Small intestine (tissue), 7 donors: ENCODE data around the gene CMTM2. TPM values are rescaled to one million over a fixed set of nuclear protein-coding genes. Genes with fewer than 3 reads are reported as not detected.
"Not testable (repeated sequence)": the region's sequence is repeated elsewhere in the genome, so short reads cannot be mapped to it uniquely, and the experiment has no call there.

Source experiments
- DNase-seq, 2 donors: peaks; one replicate each; pipeline versions ENCODE4 v3.0.0 to v3.0.0-alpha.2; 2013
- FAIRE-seq: peaks from 2 replicates; lab custom pipeline; 2012; peaks lifted over from hg19 to GRCh38; lab: Jason Lieb, UNC
- H3K27ac ChIP-seq, 3 donors: one replicate each; pipeline ENCODE4 v1.5.1; 2013; ENCODE audit warnings: low read length in 2 of 3, mild to moderate bottlenecking in 2 of 3, control low read depth in 1 of 3, inconsistent platforms in 1 of 3, low read depth in 1 of 3, moderate library complexity in 1 of 3
- H3K27me3 ChIP-seq, 3 donors: one replicate each; pipeline ENCODE4 v1.6.1; 2013; ENCODE audit warnings: low read length in 3 of 3, inconsistent platforms in 1 of 3; ENCODE audit not compliant: control insufficient read depth in 3 of 3, insufficient read depth in 3 of 3
- H3K36me3 ChIP-seq, 3 donors: one replicate each; pipeline ENCODE4 v1.6.1; 2013; ENCODE audit warnings: low read length in 3 of 3, inconsistent platforms in 1 of 3, low read depth in 1 of 3, mild to moderate bottlenecking in 1 of 3, moderate library complexity in 1 of 3; ENCODE audit not compliant: control insufficient read depth in 3 of 3, insufficient read depth in 2 of 3
- H3K4me1 ChIP-seq, 3 donors: one replicate each; pipeline ENCODE4 v1.6.1; 2013; ENCODE audit warnings: low read length in 2 of 3, inconsistent platforms in 1 of 3, low read depth in 1 of 3, mild to moderate bottlenecking in 1 of 3, moderate library complexity in 1 of 3; ENCODE audit not compliant: control insufficient read depth in 3 of 3, insufficient read depth in 2 of 3
- H3K4me3 ChIP-seq, 3 donors: one replicate each; pipeline ENCODE4 v1.5.1; 2013; ENCODE audit warnings: low read length in 3 of 3, control low read depth in 1 of 3, inconsistent platforms in 1 of 3, low read depth in 1 of 3, mild to moderate bottlenecking in 1 of 3, moderate library complexity in 1 of 3
- H3K9me3 ChIP-seq, 2 donors: one replicate each; pipeline ENCODE4 v1.6.1; 2013; ENCODE audit warnings: low read depth in 1 of 2, low read length in 1 of 2; ENCODE audit not compliant: control insufficient read depth in 2 of 2, insufficient read depth in 1 of 2
- WGBS, 3 donors: extraction: QIAGEN DNeasy Blood & Tissue Kit; methylation state at CpG; one replicate each; pipeline ENCODE4 v1.1.7; 2013; 5-methylcytosine and 5-hydroxymethylcytosine counted together
- polyA plus RNA-seq, 4 donors: library from polyadenylated mRNA; stranded (reverse) in 3 of 4; unstranded in 1 of 4; fragments of 200-250 nt in 3 of 4; fragments of 120-200 nt in 1 of 4; gene quantifications; one replicate each; pipeline versions ENCODE4 v1.2.1 to v1.2.3, GENCODE V29; 2013
- donor health status: healthy with polysubstance abuse.
- donor health status: control.
- donor health status: control.
- donor health status: Bipolar disorder and iron deficiency.
- donor health status: healthy.

Gene CMTM2
- polyA plus RNA-seq, 4 donors, result 0.07 to 0.19 TPM; not detected in 2

DNA sequence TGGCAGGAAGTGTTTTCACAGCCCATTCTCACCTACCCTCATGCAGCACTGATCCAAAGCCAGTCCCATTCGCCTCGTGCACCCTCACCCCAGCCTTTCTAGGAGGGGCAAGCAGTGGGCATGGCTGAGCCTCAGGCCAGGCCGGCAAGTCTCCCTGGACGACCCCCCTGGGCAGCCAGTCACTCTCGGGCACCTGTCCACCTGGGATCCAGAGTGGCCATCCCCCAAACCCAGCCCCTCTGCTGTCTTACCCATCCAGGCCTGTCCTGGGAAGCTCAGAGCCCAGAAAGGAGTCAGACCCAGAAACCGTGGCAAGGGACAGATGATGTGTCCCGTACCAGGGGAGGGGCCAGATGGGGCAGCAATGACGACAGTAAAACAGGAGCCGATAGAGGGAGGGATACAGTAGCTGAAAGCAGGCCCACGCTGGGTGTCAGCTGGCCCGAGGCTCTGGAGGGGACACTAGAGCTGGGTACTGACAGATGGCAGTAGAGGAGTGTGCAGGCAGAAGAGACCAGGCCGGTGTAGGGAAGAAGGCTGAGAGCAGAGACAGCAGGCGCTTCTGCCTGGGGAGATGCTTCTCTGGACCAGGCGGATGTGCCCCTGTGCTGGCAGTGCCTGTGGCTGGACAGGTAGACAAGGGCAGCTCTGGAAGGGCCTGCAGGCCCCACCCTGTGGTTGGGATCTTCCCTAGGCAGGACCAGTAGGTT is 31.0 kb downstream of the CMTM2 start:
- 87 to 88% (median 87%) methylated on average over 14 of the region's 14 CpGs for WGBS, 3 donors
- FAIRE-seq (no peak), DNase-seq (no peak)
- no peaks in the 10 kb centered on the region for H3K9me3 ChIP-seq
- H3K4me1 ChIP-seq, result peaks cover 0 to 8% (median 0%) of the 10 kb centered on the region in 3 donors
- no peak overlapping the region for H3K27ac ChIP-seq
- peaks cover 0 to 5% (median 0%) of the 10 kb centered on the region in 3 donors for H3K27me3 ChIP-seq
- peaks cover 3 to 73% (median 12%) of the 10 kb centered on the region in 3 donors for H3K36me3 ChIP-seq
- no peak overlapping the region for H3K4me3 ChIP-seq

DNA sequence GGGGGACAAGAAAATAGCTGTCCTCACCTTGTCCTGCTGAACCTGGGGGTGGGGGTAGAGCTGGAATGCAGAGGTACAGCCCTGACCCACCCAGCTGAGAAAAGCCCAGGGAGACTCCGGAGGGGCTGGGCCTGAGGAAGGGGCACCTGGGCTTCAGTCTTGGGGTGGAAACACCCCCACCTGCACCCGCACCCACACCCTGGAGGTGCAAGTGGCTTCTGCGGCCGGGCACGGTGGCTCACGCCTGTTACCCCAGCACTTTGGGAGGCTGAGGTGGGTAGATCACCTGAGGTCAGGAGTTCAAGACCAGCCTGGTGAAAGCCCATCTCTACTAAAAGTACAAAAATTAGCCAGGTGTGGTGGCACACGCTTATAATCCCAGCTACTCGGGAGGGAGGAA is 32.6 kb downstream of the CMTM2 start:
- not testable (repeated sequence) for DNase-seq, H3K4me3 ChIP-seq, H3K4me1 ChIP-seq, H3K9me3 ChIP-seq, FAIRE-seq, H3K27me3 ChIP-seq, H3K27ac ChIP-seq
- WGBS, 3 donors, result 89 to 95% (median 93%) methylated on average over 8 of the region's 8 CpGs
- peaks cover 3 to 82% (median 12%) of the 10 kb centered on the region in 3 donors for H3K36me3 ChIP-seq

DNA sequence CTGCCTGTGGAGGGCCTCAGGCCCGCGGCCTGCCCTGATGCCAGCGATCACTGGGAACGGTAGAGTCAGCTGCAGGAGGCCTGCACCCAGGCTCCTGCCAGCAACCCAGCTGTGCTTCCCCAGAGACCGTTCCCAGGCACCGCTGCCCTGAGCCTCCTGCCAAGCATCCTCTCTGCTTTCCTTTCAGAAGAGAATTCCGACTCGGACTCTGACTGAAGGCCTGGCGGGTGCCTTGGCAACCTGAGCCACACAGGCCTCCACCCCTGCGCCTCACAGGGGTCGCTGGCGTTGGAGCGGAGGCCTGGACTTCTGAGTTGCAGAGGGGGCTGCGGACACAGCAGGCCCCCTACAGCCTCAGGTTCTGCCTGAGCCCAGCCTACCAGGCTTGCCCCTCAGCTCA is 33.2 kb downstream of the CMTM2 start:
- no peaks in the 10 kb centered on the region for H3K27me3 ChIP-seq
- H3K9me3 ChIP-seq, result no peaks in the 10 kb centered on the region
- no peak overlapping the region for H3K4me3 ChIP-seq
- no peak for FAIRE-seq
- no peak overlapping the region for H3K27ac ChIP-seq
- 84 to 95% (median 84%) methylated on average over 14 of the region's 14 CpGs for WGBS, 3 donors
- H3K36me3 ChIP-seq, result peaks cover 3 to 80% (median 12%) of the 10 kb centered on the region in 3 donors
- DNase-seq, result no peak
- peaks cover 0 to 2% (median 0%) of the 10 kb centered on the region in 3 donors for H3K4me1 ChIP-seq

DNA sequence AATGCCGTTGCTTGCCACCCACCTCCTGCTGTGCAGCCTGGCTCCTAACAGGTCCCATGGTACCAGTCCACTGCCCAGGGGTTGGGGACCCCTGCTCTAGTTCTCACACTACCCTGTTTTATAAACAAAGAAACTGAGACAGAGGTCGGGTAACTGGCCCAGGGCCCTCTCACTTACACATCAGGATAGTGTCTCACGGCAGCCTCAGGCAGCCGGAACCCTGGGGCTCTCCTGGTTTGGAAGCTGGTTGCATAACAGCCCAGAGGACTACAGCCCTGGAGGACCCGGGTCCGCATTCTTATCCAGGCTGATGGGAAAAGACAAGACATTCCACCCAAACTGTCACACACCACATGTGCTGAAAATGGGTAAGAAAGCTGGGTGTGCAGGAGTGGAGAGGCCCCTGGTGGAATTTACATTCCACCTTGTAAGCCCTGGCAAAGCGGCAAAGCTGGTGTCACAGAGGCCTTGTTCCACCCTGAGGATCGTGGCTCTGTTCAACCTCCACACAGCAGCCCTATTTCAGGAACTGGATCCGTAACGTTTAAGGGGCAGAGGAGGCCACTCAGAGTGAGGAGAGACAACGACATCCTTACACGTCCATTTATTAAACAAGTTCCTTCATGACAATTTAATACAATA is 35.0 kb downstream of the CMTM2 start:
- 88 to 95% (median 91%) methylated on average over 12 of the region's 12 CpGs for WGBS, 3 donors
- no peaks in the 10 kb centered on the region for H3K27me3 ChIP-seq
- H3K4me3 ChIP-seq, result no peak overlapping the region
- peaks cover 3 to 73% (median 12%) of the 10 kb centered on the region in 3 donors for H3K36me3 ChIP-seq
- FAIRE-seq (no peak), DNase-seq (no peak)
- peaks cover 0 to 4% (median 0%) of the 10 kb centered on the region in 3 donors for H3K4me1 ChIP-seq
- H3K27ac ChIP-seq, result no peak overlapping the region
- H3K9me3 ChIP-seq, result no peaks in the 10 kb centered on the region

DNA sequence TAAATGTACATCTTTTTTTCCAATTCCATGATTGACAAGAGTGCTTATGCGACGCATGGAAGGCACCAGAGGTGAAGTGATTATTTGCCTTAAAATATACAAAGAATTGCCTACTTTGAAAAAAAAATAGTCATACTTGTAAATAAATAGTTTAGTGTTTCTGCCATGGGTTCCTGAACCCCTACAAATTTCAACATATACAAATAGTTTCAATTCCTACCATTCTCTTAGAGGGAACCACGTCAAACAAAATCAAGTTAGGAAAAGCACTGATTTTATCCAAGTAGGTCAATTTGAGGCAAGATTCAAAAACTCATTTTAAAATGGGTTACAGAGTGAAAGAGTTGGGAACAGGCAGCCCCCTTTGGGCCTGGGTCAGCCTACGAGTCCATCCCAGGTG is 36.9 kb downstream of the CMTM2 start:
- peaks cover 6 to 64% (median 7%) of the 10 kb centered on the region in 3 donors for H3K36me3 ChIP-seq
- H3K4me3 ChIP-seq, result no peak overlapping the region
- H3K27me3 ChIP-seq, result no peaks in the 10 kb centered on the region
- DNase-seq (no peak), FAIRE-seq (no peak)
- peaks cover 0 to 4% (median 0%) of the 10 kb centered on the region in 3 donors for H3K4me1 ChIP-seq
- WGBS, 3 donors, result 88 to 96% (median 93%) methylated on average over 4 of the region's 4 CpGs
- H3K27ac ChIP-seq, result no peak overlapping the region
- H3K9me3 ChIP-seq, result no peaks in the 10 kb centered on the region

DNA sequence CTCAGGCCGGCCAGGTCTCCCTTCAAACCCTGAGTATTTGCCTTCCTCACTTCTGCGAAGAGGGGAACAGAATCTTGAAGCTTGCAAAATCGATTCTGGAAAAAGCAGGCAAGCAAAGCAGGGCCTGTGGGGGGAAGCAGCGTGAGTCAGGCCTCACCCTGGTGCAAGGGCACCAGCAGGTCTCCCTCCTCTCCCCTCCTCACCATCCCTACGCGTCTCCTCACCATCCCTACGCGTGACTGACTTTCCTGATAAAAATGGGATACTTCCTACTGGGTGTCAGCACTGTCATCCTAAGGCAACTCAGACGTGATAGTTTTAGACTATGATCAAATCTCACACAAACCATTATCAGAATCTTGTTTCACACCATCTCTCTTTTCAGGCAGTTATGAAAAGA is 37.3 kb downstream of the CMTM2 start:
- FAIRE-seq (no peak), DNase-seq (no peak)
- peaks cover 6 to 63% (median 7%) of the 10 kb centered on the region in 3 donors for H3K36me3 ChIP-seq
- H3K4me1 ChIP-seq, result peaks cover 0 to 4% (median 0%) of the 10 kb centered on the region in 3 donors
- H3K27ac ChIP-seq, result no peak overlapping the region
- 81 to 87% (median 85%) methylated on average over 9 of the region's 9 CpGs for WGBS, 3 donors
- no peaks in the 10 kb centered on the region for H3K9me3 ChIP-seq
- no peaks in the 10 kb centered on the region for H3K27me3 ChIP-seq
- H3K4me3 ChIP-seq, result no peak overlapping the region

DNA sequence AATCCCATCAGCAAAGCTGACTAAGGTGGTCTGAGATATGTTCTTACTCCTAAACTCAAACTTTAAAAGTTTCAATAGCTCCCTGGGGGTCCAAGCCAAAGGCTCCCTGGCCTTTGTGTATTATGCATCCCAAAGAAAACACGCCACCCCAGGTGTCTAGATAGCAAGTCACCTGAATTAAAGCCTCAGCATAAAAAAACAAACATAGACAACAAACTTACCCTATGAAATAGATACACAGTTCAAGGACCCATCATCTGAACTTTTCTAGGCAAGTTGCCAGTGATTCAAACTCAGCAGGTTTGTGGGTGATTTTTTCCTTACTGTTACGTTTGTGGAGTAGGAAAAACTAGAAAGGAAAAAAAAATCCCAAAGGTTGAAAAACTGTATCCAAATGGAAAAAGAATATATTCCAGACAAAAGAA is 37.8 kb downstream of the CMTM2 start:
- no peaks in the 10 kb centered on the region for H3K27me3 ChIP-seq
- no peaks in the 10 kb centered on the region for H3K9me3 ChIP-seq
- DNase-seq (no peak), FAIRE-seq (no peak)
- H3K4me1 ChIP-seq, result peaks cover 0 to 4% (median 0%) of the 10 kb centered on the region in 3 donors
- H3K4me3 ChIP-seq, result no peak overlapping the region
- 77 to 87% (median 79%) methylated on average over 2 of the region's 2 CpGs for WGBS, 3 donors
- no peak overlapping the region for H3K27ac ChIP-seq
- peaks cover 6 to 63% (median 7%) of the 10 kb centered on the region in 3 donors for H3K36me3 ChIP-seq

DNA sequence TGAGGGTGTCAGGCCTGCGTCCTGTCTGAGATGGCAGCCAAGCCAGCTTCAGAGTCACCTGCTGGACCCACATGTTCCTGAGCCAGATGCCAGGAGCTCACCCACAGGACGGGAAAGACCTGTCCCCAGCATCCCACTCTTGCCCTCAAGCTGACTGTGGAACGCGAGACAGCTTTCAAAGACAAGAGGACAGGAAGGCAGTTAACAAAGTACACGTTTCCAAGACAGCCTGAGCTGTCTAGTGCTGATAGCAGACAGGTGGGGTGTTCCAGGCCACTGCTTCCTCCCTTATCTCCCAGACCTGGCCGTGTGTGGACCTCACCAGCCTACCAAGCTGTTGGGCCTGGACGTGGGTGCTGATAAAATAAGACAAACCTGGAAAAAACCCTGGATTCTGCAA is 38.5 kb downstream of the CMTM2 start:
- Histone ChIP-seq H3K4me1 (peaks cover 0 to 4% (median 0%) of the 10 kb centered on the region in 3 donors), H3K9me3 (no peaks in the 10 kb centered on the region), H3K27ac (no peak overlapping the region), H3K27me3 (no peaks in the 10 kb centered on the region), H3K36me3 (peaks cover 7 to 62% (median 9%) of the 10 kb centered on the region in 3 donors), H3K4me3 (no peak overlapping the region)
- FAIRE-seq (no peak), DNase-seq (peak in 1 of 2 donors; percentile 20)
- WGBS, 3 donors, result 58 to 63% (median 62%) methylated on average over 7 of the region's 7 CpGs
